ENCODE measurements around the gene BIRC6. TPM values are rescaled to one million over a fixed set of nuclear protein-coding genes. Genes with fewer than 3 reads are reported as not detected.

Gene BIRC6
- total RNA-seq, 1 donor, result 133 TPM

DNA sequence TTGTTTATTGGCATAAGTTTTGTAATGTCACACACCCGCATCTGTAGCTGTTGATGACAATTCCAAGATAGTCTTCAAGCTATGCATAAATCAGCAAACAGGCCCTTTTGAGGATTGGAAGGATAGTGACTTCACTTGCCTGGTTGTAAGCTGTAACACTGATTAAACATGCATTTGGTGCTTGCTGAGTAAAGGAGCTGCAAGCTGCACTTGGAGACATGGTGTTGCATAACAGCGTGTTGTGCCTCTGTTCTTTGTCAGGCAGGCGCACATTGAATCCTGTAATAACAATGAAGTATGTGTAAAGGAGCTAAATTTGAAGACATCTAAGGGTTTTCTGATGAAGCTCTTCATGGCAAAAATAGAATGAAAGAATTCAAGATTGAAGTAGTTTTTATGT, 202.3 kb downstream of the BIRC6 start:
- no peak overlapping the region for H3K4me3 ChIP-seq (ENCODE audit: low read depth, low read length)
- TF ChIP-seq, protein P1, sequence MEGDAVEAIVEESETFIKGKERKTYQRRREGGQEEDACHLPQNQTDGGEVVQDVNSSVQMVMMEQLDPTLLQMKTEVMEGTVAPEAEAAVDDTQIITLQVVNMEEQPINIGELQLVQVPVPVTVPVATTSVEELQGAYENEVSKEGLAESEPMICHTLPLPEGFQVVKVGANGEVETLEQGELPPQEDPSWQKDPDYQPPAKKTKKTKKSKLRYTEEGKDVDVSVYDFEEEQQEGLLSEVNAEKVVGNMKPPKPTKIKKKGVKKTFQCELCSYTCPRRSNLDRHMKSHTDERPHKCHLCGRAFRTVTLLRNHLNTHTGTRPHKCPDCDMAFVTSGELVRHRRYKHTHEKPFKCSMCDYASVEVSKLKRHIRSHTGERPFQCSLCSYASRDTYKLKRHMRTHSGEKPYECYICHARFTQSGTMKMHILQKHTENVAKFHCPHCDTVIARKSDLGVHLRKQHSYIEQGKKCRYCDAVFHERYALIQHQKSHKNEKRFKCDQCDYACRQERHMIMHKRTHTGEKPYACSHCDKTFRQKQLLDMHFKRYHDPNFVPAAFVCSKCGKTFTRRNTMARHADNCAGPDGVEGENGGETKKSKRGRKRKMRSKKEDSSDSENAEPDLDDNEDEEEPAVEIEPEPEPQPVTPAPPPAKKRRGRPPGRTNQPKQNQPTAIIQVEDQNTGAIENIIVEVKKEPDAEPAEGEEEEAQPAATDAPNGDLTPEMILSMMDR (IDR thresholded peaks at IDR 0.05; ENCODE audit: insufficient read depth, low read length), result no peak
- DNase-seq (ENCODE audit: low read depth), result peak; percentile 83

DNA sequence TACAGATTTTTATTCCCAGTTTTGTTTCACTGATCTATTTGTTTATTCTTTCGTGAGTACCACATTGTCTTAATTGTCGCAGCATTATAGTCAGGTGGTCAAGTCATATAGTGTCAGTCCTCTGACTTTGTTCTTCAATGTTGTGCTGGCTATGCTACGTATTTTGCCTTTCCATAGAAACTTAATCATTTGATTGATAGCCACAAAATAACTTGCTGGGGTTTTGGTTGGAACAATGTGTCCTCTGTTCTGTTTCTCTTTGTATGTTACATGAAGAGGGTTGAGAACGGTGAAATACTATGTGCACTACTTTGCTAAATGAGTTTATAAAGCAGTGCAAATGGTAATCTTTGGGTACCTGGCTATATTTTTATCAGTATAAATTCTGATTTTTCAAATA, 206.1 kb downstream of the BIRC6 start:
- no peak overlapping the region for H3K4me3 ChIP-seq (ENCODE audit: low read depth, low read length)
- TF ChIP-seq, protein P1 (IDR thresholded peaks at IDR 0.05; ENCODE audit: insufficient read depth, low read length), result no peak
- no peak for DNase-seq (ENCODE audit: low read depth)

DNA sequence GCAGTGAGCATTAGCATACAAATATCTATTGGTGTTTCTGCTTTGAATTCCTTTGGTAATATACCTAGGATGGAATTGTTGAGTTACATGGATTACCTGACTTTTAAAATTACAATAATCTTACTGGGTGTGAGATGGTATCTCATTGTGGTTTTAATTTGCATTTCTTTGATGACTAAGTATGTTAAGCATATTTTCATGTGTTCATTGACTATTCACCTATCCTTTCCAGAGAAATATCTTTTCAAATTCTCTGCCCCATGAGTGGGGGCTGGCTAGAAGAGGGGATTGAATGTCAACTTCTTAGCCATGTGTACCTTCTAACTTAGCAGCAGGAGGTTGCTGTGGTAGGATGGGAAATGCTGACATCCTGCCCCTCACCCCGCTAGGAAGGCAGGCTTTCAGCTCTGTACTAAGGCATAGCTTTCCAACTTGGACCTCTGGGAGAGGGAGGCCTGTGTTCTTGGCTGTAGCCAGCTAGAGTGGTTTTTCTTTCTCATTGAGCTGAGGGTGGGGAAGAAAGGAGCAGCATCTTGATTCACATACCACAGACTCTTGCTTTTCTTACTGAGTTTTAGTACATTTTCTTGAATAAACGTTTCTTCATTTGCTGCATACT, 207.7 kb downstream of the BIRC6 start:
- no peak overlapping the region for H3K4me3 ChIP-seq (ENCODE audit: low read depth, low read length)
- no peak for DNase-seq (ENCODE audit: low read depth)
- TF ChIP-seq, protein P1 (IDR thresholded peaks at IDR 0.05; ENCODE audit: insufficient read depth, low read length), result no peak

DNA sequence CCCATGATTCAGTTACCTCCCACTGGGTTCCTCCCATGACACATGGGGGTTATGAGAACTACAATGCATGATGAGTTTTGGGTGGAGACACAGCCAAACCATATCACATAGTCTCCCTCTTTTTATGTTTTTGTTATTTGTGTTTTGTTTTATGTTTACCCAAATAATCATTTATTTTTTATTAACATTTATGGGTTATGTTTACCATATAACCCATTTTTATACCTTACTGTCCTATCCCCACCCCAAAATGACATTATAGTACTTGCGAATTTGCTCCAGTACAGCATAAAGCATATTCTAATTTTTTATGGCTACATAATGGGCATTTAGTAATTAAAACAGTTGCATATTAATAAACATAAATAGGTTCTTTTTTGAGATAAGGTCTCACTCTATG, 209.1 kb downstream of the BIRC6 start:
- TF ChIP-seq, protein P1 (IDR thresholded peaks at IDR 0.05; ENCODE audit: insufficient read depth, low read length), result no peak
- H3K4me3 ChIP-seq (ENCODE audit: low read depth, low read length), result no peak overlapping the region
- no peak for DNase-seq (ENCODE audit: low read depth)

DNA sequence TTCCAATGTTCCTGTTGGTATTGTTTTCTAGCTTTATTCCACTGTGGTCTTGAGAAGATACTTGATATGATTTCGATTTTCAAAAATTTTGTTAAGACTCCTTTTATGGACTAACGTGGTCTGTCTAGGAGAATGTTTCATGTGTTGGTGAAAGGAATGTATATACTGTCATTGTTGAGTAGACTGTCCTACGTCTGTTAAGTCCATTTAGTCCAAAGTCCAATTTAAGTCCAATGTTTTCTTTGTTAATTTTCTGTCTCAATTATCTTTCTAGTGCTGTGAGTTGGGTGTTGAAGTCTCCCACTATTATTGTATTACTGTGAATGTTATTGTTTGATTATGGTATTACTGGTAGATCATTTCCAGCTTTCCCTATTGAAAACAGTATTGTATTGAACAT, 215.2 kb downstream of the BIRC6 start:
- TF ChIP-seq, protein P1 (IDR thresholded peaks at IDR 0.05; ENCODE audit: insufficient read depth, low read length), result no peak
- no peak for DNase-seq (ENCODE audit: low read depth)
- no peak overlapping the region for H3K4me3 ChIP-seq (ENCODE audit: low read depth, low read length)

DNA sequence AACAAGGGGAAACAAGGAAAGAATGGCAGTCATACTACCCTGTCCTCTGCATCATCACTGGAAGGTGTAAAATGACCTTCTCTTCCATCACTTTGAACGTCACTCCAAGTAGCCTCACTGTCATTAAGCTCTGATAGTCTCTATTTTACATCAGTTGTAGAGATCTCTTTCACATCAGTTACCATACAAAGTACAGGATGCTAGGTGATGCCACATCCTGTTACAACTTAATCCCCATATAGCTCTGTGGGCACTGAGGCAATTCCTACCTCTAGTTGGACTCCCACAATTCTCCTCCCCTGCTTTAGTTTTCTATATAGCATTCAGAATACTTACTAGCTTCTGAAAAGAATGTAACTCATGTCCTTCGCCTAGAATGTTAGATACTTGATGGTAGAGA, 215.9 kb downstream of the BIRC6 start:
- DNase-seq (ENCODE audit: low read depth), result no peak
- TF ChIP-seq, protein P1 (IDR thresholded peaks at IDR 0.05; ENCODE audit: insufficient read depth, low read length), result no peak

More for the DNA sequence above, 215.9 kb downstream of the BIRC6 start:
- no peak overlapping the region for H3K4me3 ChIP-seq (ENCODE audit: low read depth, low read length)
